SKM-1 treated with dmso at 0.1 percent for 144 hours (cell line): ENCODE data around the gene CBX6.
"Not testable (repeated sequence)": the region's sequence is repeated elsewhere in the genome, so short reads cannot be mapped to it uniquely, and the experiment has no call there.

Experiments
- DNase-seq: peaks from one replicate; lab custom pipeline; 2025; ENCODE audit not compliant: unreplicated experiment; lab: John Stamatoyannopoulos, UW

CBX6 gene

DNA sequence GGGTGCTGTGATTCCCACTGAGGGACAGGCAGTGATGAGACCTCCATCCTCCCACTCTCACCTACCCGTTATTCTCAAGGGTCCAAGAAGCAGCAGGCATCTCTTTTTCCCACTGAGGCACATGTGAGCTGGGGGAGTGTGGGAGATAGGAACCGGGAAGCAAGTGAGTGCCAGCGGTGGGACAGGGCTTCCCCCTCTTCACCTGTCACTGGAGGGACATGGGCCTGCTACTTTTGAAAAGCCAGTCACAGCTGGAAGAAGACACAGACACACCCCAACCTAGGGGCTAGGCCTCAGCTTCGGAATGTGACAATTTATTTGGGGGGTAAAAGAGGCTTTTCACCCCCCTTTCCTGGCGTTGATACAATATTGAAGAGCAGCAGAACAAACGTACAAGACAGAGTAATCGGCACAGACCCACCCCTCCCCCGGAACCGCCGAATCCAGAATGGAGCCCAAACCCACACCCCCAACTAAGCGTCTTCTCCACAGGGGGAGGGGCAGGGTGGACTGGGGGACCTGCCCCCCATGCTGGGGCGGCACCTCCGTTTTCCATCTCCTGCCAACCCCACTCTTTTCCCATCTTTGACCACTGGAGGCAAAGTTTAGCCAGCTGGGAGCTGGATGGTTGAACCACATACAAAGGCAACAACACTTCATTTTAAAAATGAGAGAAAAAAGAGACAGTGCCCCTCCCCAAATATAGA, 10.7 kb downstream of the CBX6 start:
- DNase-seq: no peak

DNA sequence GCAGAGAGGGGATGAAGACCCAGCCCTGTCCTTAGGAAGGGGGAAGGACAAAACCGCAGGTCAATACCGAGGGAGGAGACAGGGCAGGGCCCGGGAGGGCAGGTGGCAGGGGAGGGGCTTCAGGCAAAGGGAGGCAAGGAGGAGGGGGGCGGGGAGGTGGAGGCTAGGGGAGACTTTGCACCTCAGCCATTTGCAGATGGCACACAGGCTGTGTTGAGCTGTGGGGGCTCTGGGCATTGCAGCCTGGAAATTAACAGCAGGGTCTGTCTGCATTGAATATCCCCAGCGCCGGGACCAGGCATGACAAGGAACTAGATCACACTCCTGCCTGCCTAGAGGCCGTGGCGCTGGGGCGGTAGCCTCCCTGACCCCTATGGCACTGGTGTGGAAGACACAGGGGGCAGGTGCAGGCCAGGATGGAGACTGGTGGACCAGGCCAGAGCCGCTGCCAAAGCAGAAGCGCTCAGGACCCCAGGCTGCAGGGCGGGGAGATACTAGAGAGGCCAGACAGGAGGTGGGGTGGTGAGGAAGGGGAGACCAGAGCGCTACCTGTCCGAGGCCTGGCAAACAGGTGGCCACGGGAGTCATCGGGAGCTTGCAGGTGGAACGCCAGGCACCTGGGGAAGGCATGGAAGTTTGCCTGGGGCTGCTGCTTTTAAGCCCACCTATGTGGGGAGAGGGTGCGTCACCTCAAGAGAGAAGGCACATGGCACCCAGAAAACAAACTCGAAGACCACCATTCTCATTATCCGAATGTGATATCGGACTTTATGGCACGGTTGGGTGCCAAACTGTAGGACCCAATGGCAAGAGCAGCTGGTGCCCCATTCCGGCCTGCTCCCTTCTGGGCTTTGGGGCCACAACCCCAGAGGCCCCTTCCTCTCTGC, 11.5 kb downstream of the CBX6 start:
- DNase-seq: no peak

DNA sequence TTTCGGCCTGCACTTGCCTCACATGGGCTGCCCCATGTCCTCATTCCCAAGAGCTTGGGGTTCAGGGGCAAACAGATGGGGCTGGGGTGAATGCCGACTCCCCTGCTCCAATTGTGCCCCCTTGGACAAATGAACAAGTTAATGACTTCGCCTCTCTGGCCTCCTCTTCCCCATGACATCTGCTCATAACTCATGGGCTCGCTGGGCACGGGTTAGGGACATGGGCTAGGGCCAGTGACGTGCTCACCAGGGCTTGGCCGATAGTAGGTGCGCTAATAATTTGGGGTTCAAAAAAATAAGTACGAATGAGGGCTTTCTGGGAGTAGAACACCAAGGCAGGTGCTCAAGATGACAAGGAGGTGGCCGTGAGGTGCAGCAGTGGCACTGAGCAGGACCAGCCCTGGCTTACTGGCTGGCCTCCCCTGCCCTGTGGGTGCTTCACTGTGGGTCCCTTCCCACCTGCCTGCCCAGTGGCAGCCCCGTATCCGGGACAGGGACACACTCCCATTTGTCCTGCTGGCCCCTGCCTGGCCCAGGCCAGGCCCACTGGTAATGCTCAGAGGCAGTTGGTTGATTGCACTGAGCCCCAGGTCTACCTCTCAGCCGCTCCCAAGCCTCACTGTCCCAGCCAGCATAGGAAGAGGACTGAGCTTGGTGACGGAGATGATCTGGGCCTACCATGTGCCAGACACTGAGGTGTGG, 12.3 kb downstream of the CBX6 start:
- no peak for DNase-seq

DNA sequence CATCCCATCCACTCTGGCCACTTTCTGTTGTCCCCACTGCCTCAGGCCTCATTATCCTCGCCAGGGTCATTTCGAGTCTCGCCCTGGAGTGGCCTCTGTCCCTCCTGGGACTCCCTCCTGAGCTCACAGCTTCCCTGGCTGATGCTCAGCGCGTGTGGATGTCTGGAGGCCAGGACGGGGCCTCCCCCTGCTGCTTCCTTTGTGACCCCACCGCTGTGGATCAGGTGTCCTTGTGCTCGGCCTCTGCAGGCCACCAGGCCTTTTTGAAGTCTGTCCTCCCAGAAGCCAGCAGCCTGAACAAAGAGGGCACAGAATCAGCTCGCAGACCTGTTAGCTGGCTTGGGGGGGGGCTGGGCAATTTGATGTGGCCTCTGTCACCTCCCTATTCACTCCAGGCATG, 13.5 kb downstream of the CBX6 start:
- DNase-seq: no peak

DNA sequence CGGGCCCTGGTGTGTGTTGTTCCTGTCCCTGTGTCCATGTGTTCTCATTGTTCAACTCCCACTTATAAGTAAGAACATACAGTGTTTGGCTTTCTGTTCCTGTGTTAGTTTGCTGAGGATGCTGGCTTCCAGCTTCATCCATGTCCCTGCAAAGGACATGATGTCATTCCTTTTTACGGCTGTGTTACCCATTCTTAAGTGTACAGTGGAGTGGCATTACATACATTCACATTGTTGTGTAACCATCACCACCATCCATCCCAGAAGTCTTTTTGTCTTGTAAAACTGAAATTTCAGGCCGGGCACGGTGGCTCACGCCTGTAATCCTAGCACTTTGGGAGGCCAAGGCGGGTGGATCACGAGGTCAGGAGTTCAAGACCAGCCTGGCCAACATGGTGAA, 17.5 kb downstream of the CBX6 start:
- not testable (repeated sequence) for DNase-seq

DNA sequence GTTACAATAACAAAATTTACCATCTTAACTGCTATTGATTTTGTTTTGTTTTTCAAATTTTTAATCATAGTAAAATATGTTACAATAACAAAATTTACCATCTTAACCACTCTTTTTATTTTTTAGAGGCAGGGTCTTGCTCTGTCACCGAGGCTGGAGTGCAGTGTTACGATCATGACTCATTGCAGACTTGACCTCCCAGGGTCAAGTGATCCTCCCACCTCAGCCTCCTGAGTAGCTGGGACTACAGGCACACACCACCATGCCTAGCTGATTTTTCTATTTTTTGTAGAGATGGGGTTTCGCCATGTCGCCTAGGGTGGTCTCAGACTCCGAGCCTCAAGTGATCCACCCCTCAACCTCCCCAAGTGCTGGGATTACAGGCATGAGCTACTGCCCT, 18.1 kb downstream of the CBX6 start:
- DNase-seq: not testable (repeated sequence)

DNA sequence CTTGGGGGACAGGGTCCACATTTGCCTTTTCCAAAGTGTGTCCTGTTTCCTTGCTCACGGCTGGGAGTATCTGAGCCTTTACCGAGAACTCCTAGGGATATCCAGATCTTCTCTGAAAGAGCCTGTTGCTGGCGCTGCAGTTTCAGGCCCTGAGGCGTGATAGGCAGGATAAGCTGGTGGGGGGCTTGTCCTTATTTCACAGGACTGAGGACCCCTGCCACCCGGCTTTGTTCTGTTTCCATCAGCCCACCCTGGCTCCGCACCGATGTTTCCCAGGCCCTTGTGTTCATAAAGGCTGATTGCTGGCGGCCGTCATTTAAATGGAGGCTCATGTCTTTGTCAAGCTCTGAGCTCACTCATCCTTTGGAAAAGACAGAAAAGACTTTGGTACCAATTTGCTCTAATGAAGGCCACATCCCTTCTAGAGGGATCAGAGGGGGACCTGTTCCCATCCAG, 18.8 kb downstream of the CBX6 start:
- DNase-seq: no peak

DNA sequence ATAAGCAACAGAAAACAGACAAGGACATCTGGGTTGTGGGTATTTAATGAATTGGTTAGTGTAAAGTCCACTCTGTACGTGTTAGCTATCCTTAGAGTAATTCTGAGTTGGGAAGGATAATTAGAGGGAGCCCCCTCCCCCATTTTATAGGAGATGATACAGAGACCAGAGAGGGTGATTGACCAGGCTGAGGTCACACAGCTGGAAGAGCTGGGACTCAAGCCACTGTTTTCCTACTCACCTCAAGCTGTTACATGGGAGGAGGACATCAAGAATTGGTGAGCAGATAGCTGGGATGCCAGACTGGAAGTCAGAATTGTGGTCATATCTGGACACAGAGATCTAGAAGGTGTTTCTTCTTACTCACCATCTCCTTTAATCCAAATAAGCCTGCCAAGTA, 19.5 kb downstream of the CBX6 start:
- DNase-seq: no peak

DNA sequence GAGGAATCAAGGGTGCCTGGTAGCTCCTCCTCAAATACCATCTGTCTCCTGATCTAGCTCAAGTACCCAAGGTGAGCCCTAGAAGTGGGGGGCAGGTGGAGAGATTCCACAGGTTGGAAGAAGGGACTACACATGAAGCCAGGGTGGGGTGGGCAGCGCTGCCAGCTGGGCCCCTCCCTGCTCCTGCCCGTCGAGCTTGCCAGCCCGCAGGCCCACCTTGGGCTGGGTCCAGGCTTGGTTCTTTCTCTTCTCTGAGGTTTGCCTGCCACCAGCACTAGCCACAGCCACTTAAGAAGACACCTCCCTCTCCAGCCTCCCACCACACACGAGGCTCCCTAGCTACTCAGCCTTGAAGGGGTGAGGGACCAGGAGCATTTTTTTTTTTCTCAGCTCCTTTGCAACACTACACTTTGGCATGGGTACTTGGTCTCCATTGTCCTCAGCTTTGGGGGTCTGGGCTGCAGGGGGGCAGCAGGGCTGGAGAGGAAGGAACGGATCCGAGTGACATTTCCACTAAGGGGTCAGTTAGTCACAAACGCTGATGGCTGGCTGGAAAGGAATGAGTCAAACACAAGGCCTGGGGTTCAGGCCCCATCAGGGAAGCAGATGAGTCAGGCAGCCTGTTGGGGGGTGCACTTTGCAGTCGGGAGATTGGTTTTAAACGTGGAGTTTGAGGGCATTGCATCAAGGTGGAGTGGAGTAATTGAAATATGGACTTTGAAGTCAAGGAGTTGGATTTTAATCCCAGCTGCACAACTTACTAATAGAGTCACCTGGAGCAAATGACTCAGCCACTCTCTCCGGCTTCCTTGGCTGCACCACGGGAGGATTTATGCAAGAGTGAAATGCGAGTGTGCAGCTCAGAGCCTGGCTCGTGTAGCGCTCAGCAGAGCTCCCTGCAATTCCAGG, 20.8 kb downstream of the CBX6 start:
- no peak for DNase-seq

DNA sequence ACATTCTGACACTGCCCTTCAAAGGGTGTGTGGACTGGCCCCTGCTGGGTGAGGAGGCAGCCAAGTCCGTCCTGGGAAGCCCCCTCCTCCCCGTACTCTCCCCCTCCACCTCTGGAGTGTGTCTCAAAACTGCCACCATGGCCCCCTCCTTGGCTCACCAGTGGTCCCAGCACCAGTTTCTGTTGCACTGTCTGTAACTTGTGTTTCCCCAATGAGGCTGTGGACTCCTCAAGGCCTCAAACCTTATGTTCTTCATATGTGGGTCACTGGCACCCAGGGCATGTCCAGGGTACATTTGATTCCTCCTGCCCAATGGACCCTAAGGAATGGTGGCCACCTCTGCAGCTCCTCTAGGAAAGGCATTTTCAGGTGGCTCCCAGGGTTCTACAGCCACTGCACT, 21.6 kb downstream of the CBX6 start:
- DNase-seq: no peak

DNA sequence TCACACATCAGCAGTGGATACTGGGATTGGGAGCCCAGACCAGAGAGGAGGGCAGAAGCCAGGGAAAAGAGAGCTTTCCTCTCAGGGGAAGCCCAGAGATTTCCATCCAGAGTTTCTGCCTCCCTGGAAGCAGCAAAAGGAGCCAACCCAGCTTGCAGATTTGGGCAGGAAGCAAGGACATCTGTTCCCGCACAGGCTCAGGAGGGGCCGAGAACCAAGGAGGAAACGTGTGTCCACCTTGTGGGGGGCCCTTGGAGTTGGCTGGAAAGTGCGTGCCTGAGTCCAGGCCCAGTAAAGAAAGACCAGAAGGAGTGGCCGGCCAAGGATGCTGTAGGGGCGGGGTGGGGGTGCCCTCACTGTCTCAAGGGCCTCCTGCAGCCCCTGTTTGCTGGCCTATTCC, 22.2 kb downstream of the CBX6 start:
- DNase-seq: no peak

DNA sequence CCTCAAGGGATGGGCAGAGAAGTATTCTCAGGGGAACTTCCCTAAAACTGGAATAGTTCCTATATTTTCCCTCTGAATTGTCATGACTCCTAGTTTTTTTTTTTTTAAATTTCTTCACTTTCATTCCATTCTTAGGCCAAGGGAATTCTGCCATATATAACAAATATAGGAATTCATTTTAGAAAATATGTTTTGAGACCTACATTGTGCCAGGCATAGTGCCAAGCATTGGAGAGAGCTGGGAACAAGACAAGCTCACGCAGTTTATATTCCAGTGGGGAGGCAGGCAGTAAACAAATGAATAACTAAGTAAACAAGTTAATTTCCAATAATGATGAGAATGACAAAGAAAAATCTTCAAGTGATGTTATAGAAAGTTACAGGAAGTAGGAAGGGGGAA, 25.6 kb downstream of the CBX6 start:
- no peak for DNase-seq

DNA sequence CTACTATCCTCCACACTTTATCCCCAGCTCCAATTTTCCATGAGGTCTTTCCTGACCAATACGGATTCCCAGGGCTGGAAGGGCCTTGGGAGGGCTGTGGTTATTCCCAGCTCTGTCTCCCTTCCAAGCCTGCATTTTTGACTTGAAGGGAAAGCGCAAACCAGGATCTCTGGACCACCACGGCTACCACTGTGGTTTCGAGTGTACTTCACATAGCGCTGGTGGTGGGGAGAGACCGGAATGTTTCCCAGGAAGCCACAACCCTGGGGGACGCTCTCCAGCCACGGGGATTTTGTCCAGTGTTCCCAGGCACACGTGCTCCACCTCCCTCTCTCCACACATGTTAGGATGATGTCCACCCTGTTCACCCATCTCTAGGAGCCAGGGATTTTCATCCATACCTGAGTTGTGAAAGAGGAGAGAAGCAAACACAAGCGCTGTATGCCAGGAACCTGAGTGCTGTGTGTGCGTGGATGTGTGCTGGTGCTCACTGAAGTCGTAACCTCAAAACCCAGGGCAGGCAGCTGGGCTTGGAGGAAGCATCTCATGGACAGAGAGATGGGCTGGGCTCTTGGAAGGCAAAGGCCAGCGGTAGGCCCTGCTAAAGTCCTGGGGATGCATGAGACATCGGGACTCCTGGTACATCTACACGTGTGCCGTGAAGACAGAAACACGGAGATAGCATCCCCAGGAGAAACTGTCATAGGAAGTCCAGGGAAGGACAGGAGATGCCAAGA, 26.8 kb downstream of the CBX6 start:
- DNase-seq: no peak

DNA sequence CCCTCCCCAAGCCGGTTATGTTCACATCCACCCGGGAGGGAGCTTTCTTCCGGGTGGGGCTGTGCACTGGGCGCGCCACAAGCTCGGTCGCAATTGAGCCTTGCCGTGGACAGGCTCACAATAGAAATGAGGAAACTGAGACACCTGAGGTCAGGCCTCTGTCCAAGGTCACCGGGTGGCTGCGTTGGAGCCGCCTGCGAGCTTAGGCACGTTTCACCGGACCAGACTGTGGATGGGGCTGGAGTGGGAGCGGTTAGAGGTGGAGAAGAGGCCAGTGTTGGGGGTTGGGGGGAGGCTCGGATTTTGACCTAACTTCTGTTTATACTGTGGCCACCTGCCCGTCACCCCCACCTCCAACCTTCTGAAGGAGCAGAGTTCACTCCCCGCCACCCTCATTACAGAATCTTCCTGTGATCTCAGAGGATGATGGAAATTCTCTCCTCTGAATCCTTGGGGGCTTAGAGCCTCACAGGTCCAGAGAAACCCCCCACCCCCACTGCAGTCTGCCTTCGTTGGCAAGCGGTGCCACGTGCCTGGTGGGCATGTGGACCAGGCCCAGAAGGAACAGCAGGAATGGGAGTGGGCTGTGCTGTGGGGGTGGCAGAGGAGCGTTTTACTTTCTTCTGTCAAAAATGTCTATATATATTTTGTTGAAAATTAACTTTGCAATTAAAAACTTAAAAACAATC, 27.6 kb downstream of the CBX6 start:
- DNase-seq: peak; percentile 22

DNA sequence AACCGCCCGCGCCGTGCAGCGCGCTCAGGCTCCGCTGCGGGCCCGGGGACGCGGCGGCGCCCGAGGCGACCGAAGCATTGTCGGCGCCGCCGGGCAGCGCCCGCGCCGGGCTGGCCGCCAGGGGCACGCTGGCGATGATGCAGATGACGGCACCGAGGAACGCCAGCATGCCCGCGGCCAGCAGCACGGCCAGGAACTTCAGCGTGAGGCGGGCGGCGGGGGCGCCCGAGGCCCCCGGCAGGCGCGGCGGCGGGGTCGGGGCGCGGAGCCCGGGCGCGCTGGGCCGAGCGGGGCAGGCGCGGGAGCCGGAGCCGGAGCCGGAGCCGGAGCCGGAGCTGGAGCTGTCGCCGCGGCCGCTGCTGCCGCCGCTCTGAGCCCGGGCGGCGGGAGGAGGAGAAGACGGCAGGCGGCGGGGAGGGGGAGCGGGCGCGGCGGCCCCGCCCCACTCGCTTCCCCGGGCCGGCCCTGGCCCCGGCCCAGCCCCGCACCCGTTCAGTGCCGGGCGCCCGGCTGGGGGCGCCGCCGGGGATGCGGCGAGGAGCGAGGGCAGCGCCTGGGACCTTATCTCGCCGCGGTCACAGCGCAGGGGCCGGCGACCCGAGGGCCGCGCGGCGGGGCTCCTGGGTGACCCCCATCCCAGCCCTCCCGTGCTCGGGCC, 28.2 kb downstream of the CBX6 start, which contains the start of gene NPTXR:
TSS of gene NPTXR (minus strand) at position 372 of the 658 bp plus-strand sequence.
- DNase-seq: peak; percentile 55

DNA sequence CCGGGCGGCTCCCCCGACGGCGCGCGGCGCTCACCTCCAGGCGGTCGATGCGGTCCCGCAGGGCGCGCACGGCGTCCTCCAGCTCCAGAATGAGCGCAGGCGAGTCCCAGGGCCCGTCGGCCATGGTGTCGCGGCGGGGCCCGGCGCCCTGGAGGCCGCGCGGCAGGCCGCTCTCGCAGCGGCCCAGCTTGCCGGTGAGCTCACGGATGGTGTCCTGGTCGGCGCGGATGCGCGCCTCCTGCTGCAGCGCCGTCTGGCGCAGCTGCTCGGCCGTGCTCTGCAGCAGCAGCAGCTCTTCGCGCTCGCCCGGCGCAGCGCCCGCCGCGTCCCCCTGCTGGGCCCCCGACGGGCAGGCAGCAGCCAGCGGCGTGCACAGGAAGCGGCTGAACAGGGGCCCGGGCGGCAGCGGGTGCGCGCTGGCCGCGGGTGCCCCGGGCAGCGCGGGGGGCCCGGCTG, 28.8 kb downstream of the CBX6 start:
- DNase-seq: peak; percentile 9

DNA sequence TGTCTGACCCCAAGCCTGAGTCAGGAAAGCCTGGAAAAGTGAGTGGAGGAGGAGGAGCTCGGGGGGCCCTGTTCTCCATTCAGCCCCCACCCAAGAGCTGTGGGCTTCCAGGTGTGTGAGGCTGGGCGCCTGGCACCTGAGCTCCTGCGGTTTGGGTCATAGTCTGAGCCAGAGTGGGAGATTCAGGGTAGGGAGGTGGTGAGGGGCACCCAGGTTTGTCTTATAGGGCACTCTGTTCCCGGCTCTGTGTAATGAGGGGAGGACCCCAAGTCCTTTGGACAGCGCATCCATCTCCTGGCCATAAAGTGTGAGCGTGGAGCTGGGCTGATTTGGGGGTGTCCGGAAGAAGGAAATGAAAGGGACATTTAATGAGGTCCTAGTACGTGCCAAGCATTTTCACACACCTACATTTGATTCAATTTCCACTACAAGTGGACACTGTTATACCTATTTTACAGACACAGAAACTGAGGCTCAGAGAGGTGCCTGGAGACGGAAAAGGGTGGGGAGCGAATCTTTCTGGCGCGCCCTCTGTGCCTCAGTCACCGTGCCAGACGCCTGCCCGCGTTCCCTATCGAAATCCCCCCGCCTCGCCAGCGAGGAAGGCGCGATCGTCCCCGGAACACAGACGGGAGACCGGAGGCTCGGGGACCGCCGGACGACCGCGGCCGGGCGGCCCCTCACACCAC, 29.4 kb downstream of the CBX6 start:
- no peak for DNase-seq

DNA sequence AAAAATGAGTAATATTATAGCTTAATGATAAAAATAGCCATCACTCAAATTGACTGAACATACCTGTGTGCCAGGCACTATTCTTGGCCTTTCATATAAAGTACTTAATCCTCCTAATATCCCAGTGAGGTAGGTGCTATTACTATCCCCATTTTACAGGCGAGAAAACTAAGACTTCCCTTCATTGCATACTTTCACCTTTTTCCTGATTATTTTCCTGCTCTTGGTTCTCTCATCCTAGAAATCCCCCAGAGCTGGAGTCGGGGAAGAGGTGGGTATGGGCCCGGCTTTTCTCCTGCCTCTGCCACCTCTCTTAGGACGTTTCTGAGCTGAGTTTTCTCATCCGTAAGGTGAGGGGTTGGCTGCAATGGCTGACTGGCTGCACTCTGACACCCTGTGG, 30.4 kb downstream of the CBX6 start:
- no peak for DNase-seq
